Measurements from ENCODE around the gene SV2C. TPM values are rescaled to one million over a fixed set of nuclear protein-coding genes. Genes with fewer than 3 reads are reported as not detected.
"Not testable (repeated sequence)": the region's sequence is repeated elsewhere in the genome, so short reads cannot be mapped to it uniquely, and the experiment has no call there.

Gene SV2C
- total and polyA plus RNA-seq, 4 donors = 0.01 to 0.40 (median 0.37) TPM; not detected in 1

DNA sequence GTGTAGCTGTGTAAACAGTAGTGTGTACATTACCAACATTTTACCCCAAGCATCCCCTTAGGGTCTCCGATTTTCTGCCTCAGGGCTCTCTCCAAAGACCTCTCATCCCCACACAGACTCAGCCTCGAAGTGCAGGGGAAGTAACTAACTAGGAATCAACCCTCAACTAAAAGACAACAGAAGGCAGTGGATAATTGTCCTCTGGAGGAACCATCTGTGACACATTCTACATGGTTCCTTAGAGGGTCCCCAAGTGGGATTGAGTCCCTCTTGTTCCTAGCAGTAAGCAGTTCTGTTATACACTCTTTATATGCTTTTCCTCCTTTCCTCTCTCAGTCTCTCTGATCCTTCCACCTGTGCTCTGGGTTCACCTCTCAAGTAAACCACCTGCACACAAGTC is 157.2 kb downstream of the SV2C start:
- no peaks in the 10 kb centered on the region for H3K36me3 ChIP-seq (ENCODE audit: control insufficient read depth in 4 of 4, insufficient read depth in 4 of 4, low read length in 4 of 4)
- H3K4me1 ChIP-seq (ENCODE audit: control insufficient read depth in 5 of 5, insufficient read depth in 5 of 5, low read length in 5 of 5) = no peaks in the 10 kb centered on the region
- no peak overlapping the region for H3K27ac ChIP-seq (ENCODE audit: low read depth in 1 of 2, low read length in 1 of 2)
- DNase-seq (no peak), ATAC-seq (ENCODE audit: insufficient read depth, low FRiP score) (no peak)
- no peak overlapping the region for H3K9ac ChIP-seq (ENCODE audit: insufficient read depth in 1 of 2, low read length in 2 of 2)
- H3K27me3 ChIP-seq (ENCODE audit: control insufficient read depth in 3 of 3, insufficient read depth in 3 of 3, low read length in 2 of 3) = peaks cover 0 to 4% (median 0%) of the 10 kb centered on the region in 3 donors
- H3K4me3 ChIP-seq = no peak overlapping the region
- no peak for TF ChIP-seq CTCF (IDR thresholded peaks at IDR 0.05; ENCODE audit: control extremely low read depth, extremely low read depth)
- WGBS, 2 donors = 56 to 74% methylated on average over 2 of the region's 2 CpGs
- no peaks in the 10 kb centered on the region for H3K9me3 ChIP-seq (ENCODE audit: control insufficient read depth in 4 of 4, insufficient read depth in 3 of 4, low read length in 3 of 4)

DNA sequence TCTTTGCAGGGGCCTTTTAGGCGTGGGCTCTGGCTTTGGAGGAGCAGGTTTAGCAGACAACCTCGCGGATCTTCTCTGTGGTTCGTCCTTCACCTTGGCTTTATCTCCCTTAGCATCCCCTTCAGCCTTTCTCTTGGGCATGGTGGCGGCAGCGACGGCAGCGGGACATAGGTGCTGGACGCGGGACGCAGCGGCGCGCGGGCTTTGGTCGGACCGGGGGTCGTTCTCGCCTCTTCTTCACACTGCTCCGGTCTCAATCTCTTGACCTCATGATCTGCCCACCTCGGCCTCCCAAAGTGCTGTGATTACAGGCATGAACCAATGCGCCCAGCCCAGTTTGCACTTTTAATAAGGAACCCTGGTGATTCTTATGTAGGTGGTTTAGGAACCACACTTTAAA is 159.0 kb downstream of the SV2C start:
- H3K4me3 ChIP-seq; ATAC-seq (ENCODE audit: insufficient read depth, low FRiP score); H3K9ac ChIP-seq (ENCODE audit: insufficient read depth in 1 of 2, low read length in 2 of 2); H3K4me1 ChIP-seq (ENCODE audit: control insufficient read depth in 5 of 5, insufficient read depth in 5 of 5, low read length in 5 of 5); H3K9me3 ChIP-seq (ENCODE audit: control insufficient read depth in 4 of 4, insufficient read depth in 3 of 4, low read length in 3 of 4); H3K27ac ChIP-seq (ENCODE audit: low read depth in 1 of 2, low read length in 1 of 2); H3K27me3 ChIP-seq (ENCODE audit: control insufficient read depth in 3 of 3, insufficient read depth in 3 of 3, low read length in 2 of 3); H3K36me3 ChIP-seq (ENCODE audit: control insufficient read depth in 4 of 4, insufficient read depth in 4 of 4, low read length in 4 of 4); DNase-seq: not testable (repeated sequence)
- WGBS, 2 donors = 94 to 97% methylated on average over 20 to 22 of the region's 22 CpGs

DNA sequence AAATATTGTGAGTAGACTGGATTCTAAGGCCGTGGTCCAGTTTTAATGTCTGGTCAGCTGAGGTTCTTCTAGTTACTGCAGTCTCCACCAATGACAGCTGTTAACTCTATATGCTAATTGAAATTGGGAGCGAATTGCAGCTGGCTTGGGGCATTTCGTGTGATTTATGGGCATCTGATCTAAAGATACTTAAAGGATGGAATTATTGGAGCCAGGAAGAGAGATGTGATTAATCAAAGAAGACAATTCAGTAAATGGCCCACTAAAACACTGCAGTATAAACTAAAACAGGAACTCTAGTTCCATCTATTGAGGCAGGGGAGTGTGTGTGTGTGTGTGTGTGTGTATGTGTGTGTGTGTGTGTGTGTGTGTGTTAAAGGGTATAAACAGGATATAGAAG is 162.4 kb downstream of the SV2C start:
- peaks cover 0 to 2% (median under 1%) of the 10 kb centered on the region in 3 donors for H3K27me3 ChIP-seq (ENCODE audit: control insufficient read depth in 3 of 3, insufficient read depth in 3 of 3, low read length in 2 of 3)
- no peak for ATAC-seq (ENCODE audit: insufficient read depth, low FRiP score)
- DNase-seq = no peak
- H3K4me1 ChIP-seq (ENCODE audit: control insufficient read depth in 5 of 5, insufficient read depth in 5 of 5, low read length in 5 of 5) = no peaks in the 10 kb centered on the region
- no peak overlapping the region for H3K27ac ChIP-seq (ENCODE audit: low read depth in 1 of 2, low read length in 1 of 2)
- no peaks in the 10 kb centered on the region for H3K36me3 ChIP-seq (ENCODE audit: control insufficient read depth in 4 of 4, insufficient read depth in 4 of 4, low read length in 4 of 4)
- H3K9ac ChIP-seq (ENCODE audit: insufficient read depth in 1 of 2, low read length in 2 of 2) = no peak overlapping the region
- 75 to 86% methylated on average over 3 of the region's 3 CpGs for WGBS, 2 donors
- TF ChIP-seq CTCF (IDR thresholded peaks at IDR 0.05; ENCODE audit: control extremely low read depth, extremely low read depth) = no peak
- H3K4me3 ChIP-seq = no peak overlapping the region
- no peaks in the 10 kb centered on the region for H3K9me3 ChIP-seq (ENCODE audit: control insufficient read depth in 4 of 4, insufficient read depth in 3 of 4, low read length in 3 of 4)

GRCh38 chr5:76249621-76250020 is 166.4 kb downstream of the SV2C start:
- DNase-seq (no peak), ATAC-seq (ENCODE audit: insufficient read depth, low FRiP score) (no peak)
- no peaks in the 10 kb centered on the region for H3K9me3 ChIP-seq (ENCODE audit: control insufficient read depth in 4 of 4, insufficient read depth in 3 of 4, low read length in 3 of 4)
- H3K4me1 ChIP-seq (ENCODE audit: control insufficient read depth in 5 of 5, insufficient read depth in 5 of 5, low read length in 5 of 5) = no peaks in the 10 kb centered on the region
- H3K4me3 ChIP-seq = no peak overlapping the region
- TF ChIP-seq CTCF (IDR thresholded peaks at IDR 0.05; ENCODE audit: control extremely low read depth, extremely low read depth) = no peak
- no peaks in the 10 kb centered on the region for H3K36me3 ChIP-seq (ENCODE audit: control insufficient read depth in 4 of 4, insufficient read depth in 4 of 4, low read length in 4 of 4)
- peaks cover 0 to 3% (median 2%) of the 10 kb centered on the region in 3 donors for H3K27me3 ChIP-seq (ENCODE audit: control insufficient read depth in 3 of 3, insufficient read depth in 3 of 3, low read length in 2 of 3)
- no peak overlapping the region for H3K9ac ChIP-seq (ENCODE audit: insufficient read depth in 1 of 2, low read length in 2 of 2)
- no peak overlapping the region for H3K27ac ChIP-seq (ENCODE audit: low read depth in 1 of 2, low read length in 1 of 2)
- WGBS, 2 donors = 89% methylated on average over 7 of the region's 7 CpGs
